IMR-90 (cell line): ENCODE data around the gene DDA1. TPM values are rescaled to one million over a fixed set of nuclear protein-coding genes. Genes with fewer than 3 reads are reported as not detected.

Experiments
- ATAC-seq: fragments of 200-7000 bp; cut with Tn5 transposase; 2 replicates; pipeline ENCODE4 v1.9.1; 2020; ENCODE audit warnings: low read depth, mild to moderate bottlenecking, moderate library complexity
- BruUV-seq: library from RNA; stranded (reverse); fragments of 400-500 nt; replicated peaks from 2 replicates; lab custom pipeline; 2021; lab: Mats Ljungman, UMichigan
- CTCF ChIA-PET: fragments of 300-600 bp; formaldehyde crosslinking; extraction: SDS; loops from one replicate; lab custom pipeline; 2021; ENCODE audit warnings: antibody characterized with exemption; lab: Yijun Ruan, JAX
- POLR2A ChIA-PET: fragments of 300-600 bp; sonication (Branson Sonifier 250); formaldehyde crosslinking; loops from one replicate; lab custom pipeline; 2022; ENCODE audit warnings: antibody characterized with exemption; ENCODE audit not compliant: unreplicated experiment; lab: Charles Lee
- DNase-seq: peaks from one replicate; pipeline ENCODE4 v3.0.0; 2013
- H2AFZ ChIP-seq: replicated peaks from 2 replicates; pipeline ENCODE3; 2013; ENCODE audit warnings: low read length, mild to moderate bottlenecking; ENCODE audit not compliant: poor library complexity
- H2AK5ac ChIP-seq: 2 replicates; pipeline ENCODE4 v1.6.1; 2013; ENCODE audit warnings: low read depth, low read length, inconsistent platforms
- H2AK9ac ChIP-seq: replicated peaks from 2 replicates; pipeline ENCODE3; 2013; ENCODE audit warnings: mild to moderate bottlenecking, low read depth, low read length, moderate library complexity; ENCODE audit not compliant: poor library complexity
- H2BK120ac ChIP-seq: 2 replicates; pipeline ENCODE4 v1.6.1; 2013; ENCODE audit warnings: low read depth, low read length, inconsistent platforms
- H2BK15ac ChIP-seq: 3 replicates; pipeline ENCODE4 v1.6.1; 2013; ENCODE audit warnings: low read depth, low read length, inconsistent platforms
- H2BK20ac ChIP-seq: 2 replicates; pipeline ENCODE4 v1.6.1; 2013; ENCODE audit warnings: low read depth, mild to moderate bottlenecking, inconsistent platforms, low read length, moderate library complexity
- H2BK5ac ChIP-seq: 2 replicates; pipeline ENCODE4 v1.6.1; 2013; ENCODE audit warnings: mild to moderate bottlenecking, low read depth, low read length, inconsistent platforms; ENCODE audit not compliant: poor library complexity, severe bottlenecking
- H3K14ac ChIP-seq: replicated peaks from 2 replicates; pipeline ENCODE4 v1.6.1; 2013; ENCODE audit warnings: low read depth, low read length, inconsistent platforms
- H3K18ac ChIP-seq: 2 replicates; pipeline ENCODE4 v1.6.1; 2013; ENCODE audit warnings: low read depth, low read length, control low read depth
- H3K23ac ChIP-seq: 2 replicates; pipeline ENCODE4 v1.6.1; 2013; ENCODE audit warnings: low read depth, low read length, inconsistent platforms
- H3K27ac ChIP-seq: 2 replicates; pipeline ENCODE4 v1.5.1; 2013; ENCODE audit warnings: mild to moderate bottlenecking, control low read depth, low read length; ENCODE audit not compliant: insufficient read depth
- H3K27me3 ChIP-seq: 2 replicates; pipeline ENCODE4 v1.6.1; 2013; ENCODE audit warnings: low read length; ENCODE audit not compliant: control insufficient read depth, insufficient read depth
- H3K36me3 ChIP-seq: 2 replicates; pipeline ENCODE4 v1.6.1; 2013; ENCODE audit warnings: low read length, mixed read lengths; ENCODE audit not compliant: control insufficient read depth, insufficient read depth
- H3K4ac ChIP-seq: 2 replicates; pipeline ENCODE4 v1.6.1; 2013; ENCODE audit warnings: low read depth, low read length, inconsistent platforms
- H3K4me1 ChIP-seq: 2 replicates; pipeline ENCODE4 v1.6.1; 2013; ENCODE audit warnings: low read length, mixed read lengths; ENCODE audit not compliant: control insufficient read depth, insufficient read depth
- H3K4me2 ChIP-seq: 2 replicates; pipeline ENCODE4 v1.6.1; 2013; ENCODE audit warnings: low read depth, mild to moderate bottlenecking, control low read depth, low read length, moderate library complexity
- H3K4me3 ChIP-seq: 2 replicates; pipeline ENCODE4 v1.5.1; 2013; ENCODE audit warnings: low read depth, mild to moderate bottlenecking, control low read depth, low read length, moderate library complexity; ENCODE audit not compliant: insufficient read depth
- H3K56ac ChIP-seq: 2 replicates; pipeline ENCODE4 v1.6.1; 2013; ENCODE audit warnings: low read length, inconsistent platforms; ENCODE audit not compliant: insufficient read depth; ENCODE audit errors: extremely low read depth
- H3K79me1 ChIP-seq, 2 experiments: 2 replicates each; pipeline ENCODE4 v1.6.1; 2013; ENCODE audit warnings: low read length in 2 of 2, inconsistent platforms in 1 of 2, low read depth in 1 of 2
- H3K9ac ChIP-seq: 2 replicates; pipeline ENCODE4 v1.6.1; 2013; ENCODE audit warnings: low read depth, low read length, control low read depth
- H3K9me1 ChIP-seq: 2 replicates; pipeline ENCODE4 v1.6.1; 2013; ENCODE audit warnings: low read length, inconsistent platforms; ENCODE audit not compliant: insufficient read depth
- H3K9me3 ChIP-seq: 2 replicates; pipeline ENCODE4 v1.6.1; 2013; ENCODE audit warnings: low read length; ENCODE audit not compliant: control insufficient read depth, insufficient read depth
- H4K20me1 ChIP-seq: 2 replicates; pipeline ENCODE4 v1.6.1; 2013; ENCODE audit warnings: low read length, inconsistent platforms; ENCODE audit not compliant: insufficient read depth
- H4K5ac ChIP-seq: 2 replicates; pipeline ENCODE4 v1.6.1; 2013; ENCODE audit warnings: mild to moderate bottlenecking, low read depth, low read length, control low read depth
- H4K8ac ChIP-seq, 2 experiments: 2 replicates each; pipeline ENCODE4 v1.6.1; 2013; ENCODE audit warnings: low read depth in 2 of 2, low read length in 2 of 2, control low read depth in 1 of 2, inconsistent platforms in 1 of 2
- H4K91ac ChIP-seq: 2 replicates; pipeline ENCODE4 v1.6.1; 2013; ENCODE audit warnings: low read depth, low read length, inconsistent platforms; ENCODE audit not compliant: insufficient read depth
- BHLHE40 ChIP-seq: fragments of 150-350 bp; IDR thresholded peaks from 2 replicates; pipeline ENCODE4 v1.6.1; 2016; ENCODE audit warnings: mild to moderate bottlenecking, low read depth, low read length
- CEBPB ChIP-seq: IDR thresholded peaks from 2 replicates; pipeline ENCODE4 v1.6.1; 2012; ENCODE audit warnings: low read depth, low read length, improper control_type of control experiment
- CHD1 ChIP-seq: IDR thresholded peaks from 2 replicates; pipeline ENCODE4 v1.6.1; 2012; ENCODE audit warnings: low read depth, low read length, improper control_type of control experiment
- CTCF ChIP-seq: conservative IDR thresholded peaks from 2 replicates; pipeline ENCODE4 v1.5.1; 2012; ENCODE audit warnings: mild to moderate bottlenecking, low read depth, low read length, improper control_type of control experiment
- ELK1 ChIP-seq: fragments of 150-350 bp; IDR thresholded peaks from 2 replicates; pipeline ENCODE4 v1.6.1; 2016; ENCODE audit warnings: low read depth, mild to moderate bottlenecking, low read length, moderate library complexity, borderline replicate concordance
- MAFK ChIP-seq: IDR thresholded peaks from 2 replicates; pipeline ENCODE4 v1.6.1; 2012; ENCODE audit warnings: low read depth, low read length, improper control_type of control experiment
- MXI1 ChIP-seq: IDR thresholded peaks from 2 replicates; pipeline ENCODE4 v1.6.1; 2012; ENCODE audit warnings: low read depth, mild to moderate bottlenecking, low read length, moderate library complexity, borderline replicate concordance
- NFE2L2 ChIP-seq: fragments of 150-350 bp; IDR thresholded peaks from 2 replicates; pipeline ENCODE4 v1.6.1; 2016; ENCODE audit warnings: low read depth, mild to moderate bottlenecking, low read length
- POLR2A ChIP-seq: IDR thresholded peaks from 2 replicates; pipeline ENCODE4 v1.6.1; 2012; ENCODE audit warnings: mild to moderate bottlenecking, low read depth, low read length
- RAD21 ChIP-seq: IDR thresholded peaks from 2 replicates; pipeline ENCODE4 v1.6.1; 2012; ENCODE audit warnings: low read length, improper control_type of control experiment
- RFX5 ChIP-seq: IDR thresholded peaks from 2 replicates; pipeline ENCODE4 v1.8.0; 2012; ENCODE audit warnings: low read depth, mild to moderate bottlenecking, low read length, moderate library complexity
- SMC3 ChIP-seq: fragments of 150-350 bp; IDR thresholded peaks from 2 replicates; pipeline ENCODE4 v1.6.1; 2016; ENCODE audit warnings: low read depth, mild to moderate bottlenecking, antibody characterized with exemption, low read length, moderate library complexity
- USF2 ChIP-seq: fragments of 150-350 bp; IDR thresholded peaks from 2 replicates; pipeline ENCODE4 v1.6.1; 2017; ENCODE audit warnings: mild to moderate bottlenecking, antibody characterized with exemption, low read length, low read depth
- WGBS, 2 experiments: methylation state at CpG; one replicate each; pipeline versions ENCODE4 v1.1.5 to v1.1.7; 2013; ENCODE audit warnings: missing lambda C conversion rate in 2 of 2; ENCODE audit not compliant: insufficient read length in 1 of 2; ENCODE audit errors: extremely low coverage in 2 of 2; 5-methylcytosine and 5-hydroxymethylcytosine counted together
- dilution Hi-C: fragments of 300-500 bp; cut with HindIII; formaldehyde crosslinking; loops from one replicate; pipeline ENCODE4 v1.14.3; 2018; ENCODE audit warnings: low sequenced_read_pairs; ENCODE audit not compliant: unreplicated experiment
- in situ Hi-C: fragments of 300-500 bp; cut with MboI; formaldehyde crosslinking; loops from 3 replicates; pipeline ENCODE4 v1.14.3; 2019; ENCODE audit warnings: low sequenced_read_pairs, inconsistent platforms, mixed read lengths
- intact Hi-C: fragments of 100-400 bp; cut with micrococcal nuclease; formaldehyde crosslinking; loops from 2 replicates; pipeline ENCODE4 v1.10.0; 2022
- polyA plus RNA-seq, 3 experiments: library from polyadenylated mRNA; depleted of rRNA; stranded (reverse); fragments of >200 nt; gene quantifications; 2 replicates each; pipeline ENCODE4 v1.2.3, GENCODE V29; 2012; ENCODE audit warnings: low replicate concordance in 1 of 3
- total RNA-seq: library from RNA; depleted of rRNA; stranded (reverse); fragments of >200 nt; gene quantifications from 2 replicates; pipeline ENCODE4 v1.2.3, GENCODE V29; 2012

DDA1 gene
- total and polyA plus RNA-seq, 2 of the 4 experiments (the other 2 are of a cell fraction) = 33.7 to 87.2 TPM

GRCh38 chr19:17359905-17360800 lies 50.8 kb downstream of the DDA1 start:
- Histone ChIP-seq H2AFZ (no peak overlapping the region), H4K91ac (no peak overlapping the region), H3K27me3 (peaks cover 6% of the 10 kb centered on the region), H3K9me3 (no peaks in the 10 kb centered on the region), H4K5ac (no peak overlapping the region), H3K79me1 (no peaks in the 10 kb centered on the region), H3K36me3 (no peaks in the 10 kb centered on the region), H3K27ac (no peak overlapping the region), H2BK5ac (no peak overlapping the region), H2BK15ac (no peak overlapping the region), H3K4ac (no peak overlapping the region), H3K9ac (no peak overlapping the region), H4K20me1 (no peaks in the 10 kb centered on the region), H3K14ac (no peak overlapping the region), H3K4me2 (no peak overlapping the region), H3K9me1 (no peaks in the 10 kb centered on the region), H2AK9ac (no peak overlapping the region), H3K4me3 (no peak overlapping the region), H4K8ac (no peak overlapping the region), H3K23ac (no peak overlapping the region), H2BK20ac (no peak overlapping the region), H2BK120ac (no peak overlapping the region), H3K4me1 (no peaks in the 10 kb centered on the region), H2AK5ac (no peak overlapping the region), H3K56ac (no peak overlapping the region), H3K18ac (no peak overlapping the region)
- in situ Hi-C loops = no loop called here
- CTCF ChIA-PET = no interaction called here
- intact Hi-C loops = no loop called here
- POLR2A ChIA-PET = interaction anchor here (0.6 kb wide), 1 partner anchor 907 kb away, joined by 3 read pairs; no protein-coding TSS in a partner anchor
- 43% methylated on average over 1 of the region's 6 CpGs; no CpG with 5 or more reads in 1 of the 2 experiments for WGBS, 2 experiments
- TF ChIP-seq MXI1 = no peak
- TF ChIP-seq ELK1 = no peak
- TF ChIP-seq CTCF = no peak
- TF ChIP-seq BHLHE40 = no peak
- TF ChIP-seq CEBPB = no peak
- TF ChIP-seq SMC3 = no peak
- no peak for TF ChIP-seq RAD21
- no peak for TF ChIP-seq POLR2A
- no peak for TF ChIP-seq CHD1
- no peak for TF ChIP-seq NFE2L2
- TF ChIP-seq MAFK = no peak
- TF ChIP-seq USF2 = no peak
- TF ChIP-seq RFX5 = no peak
- ATAC-seq (no peak), DNase-seq (no peak)
- dilution Hi-C loops = no loop called here
- no TSS peak for BruUV-seq
